Right atrium auricular region (tissue), 2 donors: ENCODE data around the gene MTURN. TPM values are rescaled to one million over a fixed set of nuclear protein-coding genes. Genes with fewer than 3 reads are reported as not detected.

Source experiments
- DNase-seq: peaks from one replicate; pipeline ENCODE4 v3.0.0-alpha.2; 2019; ENCODE audit warnings: low spot score
- H3K27ac ChIP-seq, 2 donors: fragments of 200-600 bp; sonication (generic); 1 replicate in 1 of 2; 2 replicates in 1 of 2; pipeline ENCODE4 v1.5.1; 2016 to 2019
- H3K27me3 ChIP-seq, 2 donors: fragments of 200-600 bp; sonication (generic); one replicate each; pipeline versions ENCODE4 v1.5.1 to v1.6.0; 2017 to 2019
- H3K36me3 ChIP-seq: fragments of 200-600 bp; sonication (generic); one replicate; pipeline ENCODE4 v1.5.1; 2016
- H3K4me1 ChIP-seq, 2 donors: fragments of 200-600 bp; sonication (generic); one replicate each; pipeline versions ENCODE4 v1.5.1 to v1.6.0; 2017 to 2019
- H3K4me3 ChIP-seq, 2 donors: fragments of 200-600 bp; sonication (generic); 1 replicate in 1 of 2; 2 replicates in 1 of 2; pipeline ENCODE4 v1.5.1; 2017 to 2019; ENCODE audit warnings: mild to moderate bottlenecking in 1 of 2, moderate library complexity in 1 of 2
- H3K9me3 ChIP-seq, 2 donors: fragments of 200-600 bp; sonication (generic); one replicate each; pipeline ENCODE4 v1.5.1; 2019
- CTCF ChIP-seq, 2 donors: fragments of 200-600 bp; sonication (generic); IDR thresholded peaks; one replicate each; pipeline ENCODE4 v1.5.1; 2019; ENCODE audit warnings: antibody characterized with exemption in 2 of 2
- total RNA-seq, 2 donors: library from RNA; depleted of rRNA; stranded (reverse); fragments of >200 nt; gene quantifications; one replicate each; pipeline ENCODE4 v1.1.0, GENCODE V29; 2016

Gene MTURN
- total RNA-seq, 2 donors from 2014 or later = 17.4 to 65.4 TPM

DNA sequence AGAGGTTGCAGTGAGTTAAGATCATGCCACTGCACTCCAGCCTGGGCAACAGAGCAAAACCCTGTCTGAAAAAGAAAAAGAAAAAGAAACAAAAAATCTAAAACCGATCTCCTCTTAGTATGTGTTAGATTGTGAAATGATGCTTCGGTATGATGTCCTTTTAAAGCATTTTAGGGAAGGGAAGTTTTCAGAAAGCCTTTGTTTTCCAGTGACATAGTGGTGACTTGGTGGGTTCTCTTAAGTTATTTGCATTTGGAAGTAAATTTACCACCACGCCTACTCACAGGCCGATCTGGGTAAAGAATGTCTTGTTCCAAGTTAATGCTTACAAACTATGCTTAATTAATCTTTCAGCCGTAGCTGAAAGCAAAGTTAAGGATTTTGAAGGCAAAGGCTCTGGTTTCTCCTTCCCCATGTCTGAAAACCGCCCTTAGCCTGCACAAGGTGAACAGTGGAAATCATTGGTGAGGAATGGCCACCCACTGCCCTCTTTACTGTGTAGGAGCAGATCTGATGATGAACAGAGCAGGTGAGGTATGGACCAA lies 10.7 kb downstream of the MTURN start:
- DNase-seq = no peak
- Histone ChIP-seq H3K9me3 (no peaks in the 10 kb centered on the region), H3K27ac (no peak overlapping the region), H3K4me1 (peaks cover 0 to 44% of the 10 kb centered on the region in 2 donors), H3K27me3 (no peaks in the 10 kb centered on the region), H3K4me3 (no peak overlapping the region), H3K36me3 (no peaks in the 10 kb centered on the region)
- TF ChIP-seq CTCF (IDR thresholded peaks at IDR 0.05) = no peak

GRCh38 chr7:30146127-30146612 lies 11.4 kb downstream of the MTURN start:
- Histone ChIP-seq H3K27ac (peak overlapping the region; percentile 12 to 64), H3K4me1 (peaks cover 0 to 44% of the 10 kb centered on the region in 2 donors), H3K36me3 (no peaks in the 10 kb centered on the region), H3K27me3 (no peaks in the 10 kb centered on the region), H3K4me3 (no peak overlapping the region), H3K9me3 (no peaks in the 10 kb centered on the region)
- no peak for DNase-seq
- TF ChIP-seq CTCF (IDR thresholded peaks at IDR 0.05) = no peak

DNA sequence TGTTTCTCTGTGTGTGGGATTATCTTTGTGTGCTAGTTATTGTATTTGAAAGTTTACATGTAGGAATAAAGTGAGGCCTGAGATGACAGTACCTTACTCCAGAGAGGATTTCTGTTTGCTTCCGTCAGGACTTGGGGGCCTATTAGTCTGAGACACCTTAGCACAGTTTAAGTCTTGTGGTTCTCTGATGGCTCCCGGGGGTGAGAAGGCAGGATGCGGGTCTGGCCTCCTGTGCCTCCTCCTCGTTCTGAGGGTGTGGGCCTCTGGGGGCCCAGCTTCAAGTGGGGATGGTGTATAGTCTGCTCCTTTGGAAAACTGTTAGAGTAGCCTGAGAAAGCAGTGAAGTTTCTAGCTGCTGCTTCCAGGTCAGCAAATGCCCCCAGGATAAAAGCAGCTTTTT lies 12.4 kb downstream of the MTURN start:
- H3K27me3 ChIP-seq = no peaks in the 10 kb centered on the region
- H3K4me1 ChIP-seq = peaks cover 0 to 35% of the 10 kb centered on the region in 2 donors
- H3K27ac ChIP-seq = peak overlapping the region in 1 of 2 donors; percentile 64
- no peak for TF ChIP-seq CTCF (IDR thresholded peaks at IDR 0.05)
- DNase-seq = no peak
- H3K9me3 ChIP-seq = no peaks in the 10 kb centered on the region
- no peak overlapping the region for H3K4me3 ChIP-seq
- peaks cover 7% of the 10 kb centered on the region for H3K36me3 ChIP-seq

GRCh38 chr7:30147785-30148184 lies 13.0 kb downstream of the MTURN start:
- Histone ChIP-seq H3K27ac (peak overlapping the region in 1 of 2 donors; percentile 64), H3K36me3 (peaks cover 7% of the 10 kb centered on the region), H3K4me1 (peaks cover 0 to 30% of the 10 kb centered on the region in 2 donors), H3K9me3 (no peaks in the 10 kb centered on the region), H3K4me3 (no peak overlapping the region), H3K27me3 (no peaks in the 10 kb centered on the region)
- DNase-seq = no peak
- TF ChIP-seq CTCF (IDR thresholded peaks at IDR 0.05) = no peak

GRCh38 chr7:30148426-30148825 lies 13.6 kb downstream of the MTURN start:
- Histone ChIP-seq H3K9me3 (no peaks in the 10 kb centered on the region), H3K4me1 (peaks cover 0 to 28% of the 10 kb centered on the region in 2 donors), H3K4me3 (no peak overlapping the region), H3K27ac (no peak overlapping the region), H3K36me3 (peaks cover 7% of the 10 kb centered on the region), H3K27me3 (no peaks in the 10 kb centered on the region)
- no peak for DNase-seq
- TF ChIP-seq CTCF (IDR thresholded peaks at IDR 0.05) = no peak

DNA sequence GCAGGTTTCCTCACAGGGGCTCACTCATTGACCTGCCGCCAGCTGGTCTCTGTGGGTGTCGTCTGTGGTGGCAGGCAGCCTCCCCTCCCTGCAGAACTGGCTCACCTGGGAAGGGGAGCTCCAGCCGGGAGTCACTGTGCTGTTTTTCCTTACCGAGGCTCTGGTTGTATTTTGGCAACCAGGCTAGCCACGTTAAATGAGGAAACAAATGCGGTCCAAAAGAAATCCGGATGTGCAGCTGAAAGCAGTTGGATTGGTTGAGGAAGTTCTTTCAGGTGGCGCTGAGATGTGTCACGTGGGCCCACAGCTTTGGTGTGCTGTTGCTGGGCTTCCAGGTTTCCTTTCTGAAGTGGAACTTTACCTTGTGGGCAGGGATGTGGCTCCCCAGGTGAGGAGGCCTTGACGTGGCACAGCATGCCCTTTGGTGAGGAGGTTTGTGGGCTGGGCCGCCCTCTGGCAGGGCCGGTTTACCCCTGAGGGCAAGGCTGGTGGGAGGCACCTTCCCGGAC lies 14.2 kb downstream of the MTURN start:
- H3K27ac ChIP-seq = no peak overlapping the region
- TF ChIP-seq CTCF (IDR thresholded peaks at IDR 0.05) = no peak
- no peaks in the 10 kb centered on the region for H3K9me3 ChIP-seq
- H3K4me3 ChIP-seq = no peak overlapping the region
- H3K36me3 ChIP-seq = peaks cover 7% of the 10 kb centered on the region
- no peak for DNase-seq
- H3K27me3 ChIP-seq = no peaks in the 10 kb centered on the region
- peaks cover 0 to 22% of the 10 kb centered on the region in 2 donors for H3K4me1 ChIP-seq
